HG03565 (cell line): ENCODE data around the gene CFAP46.
"Not testable (repeated sequence)": the region's sequence is repeated elsewhere in the genome, so short reads cannot be mapped to it uniquely, and the experiment has no call there.

Experiments
- ATAC-seq: cut with Tn5 transposase; IDR thresholded peaks from one replicate; pipeline ENCODE4 v1.9.1; 2021; ENCODE audit warnings: mild to moderate bottlenecking, moderate library complexity; ENCODE audit not compliant: unreplicated experiment

The CFAP46 gene

GRCh38 chr10:132979491-132980425, 37.4 kb upstream of the CFAP46 start:
- ATAC-seq: no peak

DNA sequence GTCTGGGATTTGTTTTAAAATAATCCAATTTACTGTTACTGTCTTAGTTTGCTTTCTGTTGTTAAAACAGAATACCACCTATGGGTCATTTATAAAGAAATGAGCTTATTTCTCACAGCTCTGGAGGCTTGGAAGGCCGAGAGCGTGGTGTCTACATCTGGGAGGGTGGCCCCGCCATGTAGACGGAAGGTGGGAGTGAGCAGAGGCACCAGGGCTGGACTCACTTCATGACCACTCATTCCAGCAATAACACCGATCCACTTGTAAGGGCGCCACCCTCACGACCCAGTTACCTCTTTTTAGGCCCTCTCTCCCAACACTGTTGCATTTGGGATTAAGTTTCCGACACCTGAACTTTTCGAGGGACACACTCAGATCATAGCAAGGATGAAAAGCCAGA, 36.2 kb upstream of the CFAP46 start:
- ATAC-seq: no peak

- ATAC-seq: no peak
These were observed 35.4 kb upstream of the CFAP46 start for GRCh38 chr10:132977807-132978206.

DNA sequence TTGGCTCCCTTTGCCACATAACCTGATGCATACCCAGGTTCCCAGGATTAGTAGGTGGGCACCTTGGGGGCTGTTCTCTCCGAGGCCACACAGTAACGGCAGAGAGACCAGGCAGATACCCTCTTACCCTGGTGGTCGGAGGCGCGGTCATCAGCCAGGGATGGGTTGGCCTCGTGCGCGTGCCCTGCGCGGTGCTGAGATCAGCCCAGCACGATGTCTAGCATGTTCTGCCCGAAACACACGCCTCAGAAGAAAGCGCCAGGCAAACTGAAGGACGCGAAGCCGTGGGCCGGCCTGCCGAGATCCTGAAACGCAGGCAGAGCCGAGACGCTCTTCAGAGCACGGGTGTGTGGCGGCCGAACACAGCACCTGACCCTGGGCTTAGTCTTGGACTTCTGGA, 34.7 kb upstream of the CFAP46 start:
- ATAC-seq: no peak

DNA sequence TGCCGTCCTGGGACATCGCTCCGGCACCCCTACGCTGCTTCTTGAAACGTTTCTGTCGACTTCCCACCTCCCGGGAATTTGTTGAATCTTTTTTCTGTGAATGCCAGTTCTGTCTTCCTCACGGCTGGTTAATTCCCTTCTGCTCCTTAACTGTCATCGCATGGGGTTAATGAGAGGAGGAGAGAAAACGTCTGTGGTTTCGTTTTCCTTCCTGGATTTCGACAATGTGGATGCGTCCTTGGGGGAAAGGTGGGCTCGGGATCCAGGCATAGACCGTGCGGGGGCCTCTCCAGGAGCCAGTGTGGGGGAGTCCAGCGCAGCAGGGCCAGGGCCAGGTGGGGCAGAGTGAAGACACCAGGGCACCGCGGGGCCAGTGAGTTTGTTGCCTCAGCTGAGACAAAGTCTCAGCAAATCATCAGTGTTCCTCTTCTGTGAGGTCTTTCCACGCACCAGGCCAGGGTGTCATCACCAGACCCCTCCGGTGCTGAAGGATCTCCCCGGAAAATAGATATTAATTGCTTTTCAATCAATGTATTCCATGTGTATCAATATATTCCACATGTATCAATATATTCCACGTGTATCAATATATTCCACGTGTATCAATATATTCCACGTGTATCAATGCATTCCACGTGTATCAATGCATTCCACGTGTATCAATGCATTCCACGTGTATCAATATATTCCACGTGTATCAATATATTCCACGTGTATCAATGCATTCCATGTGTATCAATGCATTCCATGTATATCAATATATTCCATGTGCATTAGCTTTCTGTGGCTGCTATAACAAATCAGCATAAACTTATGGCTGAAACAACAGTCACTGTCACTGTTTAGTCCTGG, 33.7 kb upstream of the CFAP46 start:
- no peak for ATAC-seq

- no peak for ATAC-seq
These were observed 32.8 kb upstream of the CFAP46 start for GRCh38 chr10:132974886-132975830.

DNA sequence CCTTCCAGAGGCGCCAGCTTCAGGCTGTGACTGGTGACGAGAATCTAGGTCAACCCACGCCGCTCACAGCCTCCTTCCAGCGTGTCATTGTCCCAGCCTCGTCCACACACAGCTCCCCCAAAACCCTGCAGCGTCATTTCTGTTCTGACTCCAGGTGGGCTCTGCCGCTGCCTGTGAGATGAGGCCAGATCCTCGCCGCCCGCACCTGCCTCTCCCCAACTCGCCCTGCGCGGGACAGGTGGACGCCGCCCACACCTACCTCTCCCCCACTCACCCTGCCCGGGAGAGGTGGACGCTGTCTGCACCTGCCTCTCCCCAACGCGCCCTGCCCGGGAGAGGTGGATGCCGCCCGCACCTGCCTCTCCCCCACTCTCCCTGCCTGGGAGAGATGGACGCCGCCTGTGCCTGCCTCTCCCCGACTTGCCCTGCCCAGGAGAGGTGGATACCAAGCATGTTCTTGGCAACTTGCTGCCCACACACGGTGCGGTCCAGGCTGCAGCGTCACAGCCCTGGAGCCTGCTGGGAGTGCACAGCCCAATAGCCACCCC, 32.0 kb upstream of the CFAP46 start:
- ATAC-seq: no peak

DNA sequence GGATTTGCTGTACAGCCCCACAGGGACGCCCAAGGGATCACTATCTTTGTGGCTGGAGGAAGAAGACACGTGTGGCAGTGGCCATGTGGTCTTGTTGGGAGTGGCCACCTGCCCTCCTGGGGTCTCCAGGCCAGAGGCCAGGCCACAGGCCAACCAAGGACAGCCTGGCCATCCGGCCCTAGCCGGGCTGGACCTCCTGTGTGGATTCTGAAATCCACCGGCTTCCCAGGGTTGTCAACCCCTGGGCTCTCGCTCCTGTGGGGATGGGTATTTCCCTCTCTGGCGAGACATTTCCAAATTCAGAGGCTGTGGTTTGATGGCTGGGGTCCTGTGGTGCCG, 31.5 kb upstream of the CFAP46 start:
- no peak for ATAC-seq

- no peak for ATAC-seq
These were observed 30.9 kb upstream of the CFAP46 start for GRCh38 chr10:132972986-132973902.

GRCh38 chr10:132972149-132972985, 30.0 kb upstream of the CFAP46 start:
- ATAC-seq: no peak

GRCh38 chr10:132971448-132972148, 29.2 kb upstream of the CFAP46 start:
- no peak for ATAC-seq

DNA sequence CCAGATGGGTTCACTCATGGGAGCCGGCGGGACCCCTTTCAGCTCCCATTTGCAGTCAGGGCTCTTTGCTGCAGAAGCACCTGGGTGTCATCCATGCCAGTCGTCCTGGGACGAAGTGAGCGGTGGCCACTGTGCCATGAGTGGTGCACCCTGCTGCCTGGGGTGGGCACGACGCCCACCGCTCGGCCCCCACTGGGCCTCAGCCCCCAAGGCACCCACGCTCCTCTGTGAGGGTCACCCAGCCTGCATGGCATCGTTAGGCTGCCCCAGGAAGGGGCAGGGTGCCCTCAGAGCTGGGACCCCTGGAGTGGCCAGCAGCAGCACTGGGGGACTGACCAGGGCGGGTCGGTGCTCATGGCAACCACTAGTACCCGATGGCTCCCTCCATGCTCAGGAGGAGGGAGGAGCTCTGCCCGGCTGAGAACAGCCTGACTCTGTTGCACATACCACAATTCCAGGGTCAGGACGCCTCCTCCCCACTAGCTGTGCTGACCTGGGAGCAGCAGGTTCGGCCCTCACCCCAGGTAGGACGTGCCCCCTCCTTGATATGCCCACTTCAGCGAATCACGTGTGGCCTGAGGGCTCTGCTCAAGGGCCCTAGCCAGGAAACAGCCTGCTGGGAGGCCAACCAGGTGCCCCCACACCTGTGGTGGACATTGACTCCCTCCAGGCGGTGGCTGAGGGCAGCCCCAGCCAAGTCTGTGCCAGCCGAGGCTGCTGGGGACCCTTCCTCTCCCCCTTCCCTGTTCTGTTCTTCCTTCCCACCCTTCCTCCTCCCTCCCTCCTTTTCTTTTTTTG, 28.5 kb upstream of the CFAP46 start:
- ATAC-seq: no peak

GRCh38 chr10:132967540-132967939, 25.2 kb upstream of the CFAP46 start:
- ATAC-seq: no peak

DNA sequence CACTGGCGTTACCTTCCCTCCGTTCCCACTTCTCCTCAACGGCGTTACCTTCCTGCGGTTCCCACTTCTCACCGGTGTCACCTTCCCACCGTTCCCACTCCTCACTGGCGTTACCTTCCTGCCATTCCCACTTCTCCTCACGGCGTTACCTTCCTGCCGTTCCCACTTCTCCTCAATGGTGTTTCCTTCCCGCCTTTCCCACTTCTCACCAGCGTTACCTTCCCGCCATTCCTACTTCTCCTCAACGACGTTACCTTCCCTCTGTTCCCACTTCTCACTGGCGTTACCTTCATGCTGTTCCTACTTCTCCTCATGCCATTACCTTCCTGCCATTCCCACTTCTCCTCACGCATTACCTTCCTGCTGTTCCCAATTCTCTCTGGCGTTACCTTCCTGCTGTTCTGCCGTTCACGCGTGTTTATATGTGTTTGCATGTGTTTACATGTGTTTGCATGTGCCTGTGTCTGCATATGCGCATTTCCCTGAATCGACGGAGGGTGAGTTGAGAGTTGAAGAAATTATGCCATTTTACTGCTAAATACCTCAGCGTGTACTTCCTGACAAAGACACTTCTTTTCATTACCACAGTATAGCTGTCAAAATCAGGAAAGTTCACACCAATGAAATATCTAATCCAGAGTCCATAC, 23.2 kb upstream of the CFAP46 start:
- ATAC-seq: no peak

DNA sequence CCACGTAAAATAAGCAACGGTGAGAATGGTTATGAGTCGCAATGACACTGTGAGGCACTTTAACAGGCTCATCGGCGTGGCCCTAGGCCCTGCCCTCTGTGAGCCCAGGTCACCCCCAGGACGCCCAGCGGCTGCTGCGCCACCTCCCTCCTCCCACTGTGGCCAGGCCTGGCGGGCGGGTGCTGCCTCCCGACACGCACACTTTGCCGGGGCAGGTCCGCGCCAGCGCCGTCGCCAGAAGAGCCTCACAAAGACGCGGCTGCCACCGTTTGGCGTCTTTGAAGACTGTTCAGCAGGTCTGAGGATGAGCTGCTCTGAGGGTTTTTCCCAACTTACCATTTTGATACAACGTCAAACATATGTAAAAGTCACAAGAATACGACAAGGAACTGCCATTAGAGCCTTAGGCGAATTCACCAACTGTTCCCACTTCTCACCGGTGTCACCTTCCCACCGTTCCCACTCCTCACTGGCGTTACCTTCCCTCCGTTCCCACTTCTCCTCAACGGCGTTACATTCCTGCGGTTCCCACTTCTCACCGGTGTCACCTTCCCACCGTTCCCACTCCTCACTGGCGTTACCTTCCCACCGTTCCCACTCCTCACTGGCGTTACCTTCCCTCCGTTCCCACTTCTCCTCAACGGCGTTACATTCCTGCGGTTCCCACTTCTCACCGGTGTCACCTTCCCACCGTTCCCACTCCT, 22.5 kb upstream of the CFAP46 start:
- not testable (repeated sequence) for ATAC-seq

DNA sequence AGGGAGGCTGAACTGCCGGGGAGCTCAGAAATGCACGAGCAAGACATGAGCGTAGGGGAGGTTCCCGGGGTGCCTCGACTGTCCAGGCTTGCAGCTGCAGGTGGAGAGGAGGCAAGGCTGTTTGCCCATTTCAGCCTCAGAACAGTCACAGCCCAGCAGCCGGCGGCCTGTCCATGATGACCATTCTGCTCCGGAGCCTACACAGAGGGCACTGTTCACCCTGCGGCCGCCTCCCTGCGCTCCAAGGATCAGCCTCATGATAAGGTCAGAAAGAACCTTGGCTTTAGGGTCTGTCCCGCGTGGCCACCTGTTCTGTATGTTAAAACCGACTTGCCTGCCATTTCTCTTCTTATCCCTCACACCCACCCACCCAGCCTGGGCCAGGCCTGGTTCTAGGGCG, 21.9 kb upstream of the CFAP46 start:
- no peak for ATAC-seq
